ENCODE measurements around the gene GNA12. TPM values are rescaled to one million over a fixed set of nuclear protein-coding genes. Genes with fewer than 3 reads are reported as not detected.

Gene GNA12
- polyA plus RNA-seq, 1 of the 3 experiments (the other 2 are of a cell fraction) = 64.8 TPM

DNA sequence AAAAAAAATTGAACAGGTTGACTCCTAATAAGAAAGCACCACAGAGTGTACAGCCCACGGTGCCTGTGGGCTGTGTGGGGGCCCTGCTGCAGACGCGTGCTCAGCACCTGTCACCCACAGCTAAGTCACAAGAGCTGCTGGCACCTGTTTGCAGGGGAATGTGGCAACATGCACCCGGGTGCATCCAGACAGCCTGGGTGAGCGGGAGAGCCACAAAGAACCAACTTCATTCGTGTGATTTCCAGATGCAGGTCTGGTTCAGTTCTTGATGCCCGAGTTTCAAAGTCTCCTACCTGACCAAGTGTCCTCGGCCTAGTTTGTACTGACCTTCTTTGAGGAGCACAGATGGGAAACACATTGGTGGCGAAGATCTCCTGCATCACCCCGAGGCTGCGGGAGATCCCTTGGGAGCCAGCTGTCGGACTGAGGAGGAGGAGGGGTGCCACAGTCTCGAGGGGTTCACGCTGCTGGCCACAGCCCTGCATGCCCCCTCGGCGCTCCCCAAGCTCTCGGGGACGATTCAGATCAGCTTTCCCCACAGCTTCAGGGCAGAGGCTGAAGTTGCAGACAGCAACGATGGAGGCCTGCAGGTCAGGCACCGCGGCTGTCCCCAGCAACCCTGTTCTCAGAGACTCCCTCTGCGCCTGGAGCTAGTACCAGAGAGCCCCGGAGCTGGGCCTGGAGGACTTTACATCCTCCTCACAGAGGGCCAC is 120.8 kb downstream of the GNA12 start:
- 88% methylated on average over 20 of the region's 23 CpGs for WGBS (ENCODE audit: low lambda C conversion rate)
- no peak overlapping the region for H3K27ac ChIP-seq (ENCODE audit: low read depth in 2 of 2, low read length in 1 of 2)
- H3K4me2 ChIP-seq = no peak overlapping the region
- peaks cover 10 to 22% of the 10 kb centered on the region in 2 experiments for H3K36me3 ChIP-seq (replicated peaks in 1 of 2; ENCODE audit: control insufficient read depth in 1 of 2, insufficient read depth in 2 of 2, low read length in 1 of 2)
- H3K4me1 ChIP-seq (ENCODE audit: control insufficient read depth in 1 of 2, insufficient read depth in 2 of 2, low read depth in 1 of 2, low read length in 1 of 2) = peaks cover 0 to under 1% of the 10 kb centered on the region in 2 experiments; a peak in 1 of 4 replicates
- H3F3A ChIP-seq (replicated peaks; ENCODE audit: insufficient read depth) = no peaks in the 10 kb centered on the region
- no peaks in the 10 kb centered on the region for H4K20me1 ChIP-seq (ENCODE audit: insufficient read depth)
- POLR2A ChIA-PET = no interaction called here
- TF ChIP-seq RCOR1 (IDR thresholded peaks at IDR 0.05; ENCODE audit: low read length) = no peak
- TF ChIP-seq, protein P1, sequence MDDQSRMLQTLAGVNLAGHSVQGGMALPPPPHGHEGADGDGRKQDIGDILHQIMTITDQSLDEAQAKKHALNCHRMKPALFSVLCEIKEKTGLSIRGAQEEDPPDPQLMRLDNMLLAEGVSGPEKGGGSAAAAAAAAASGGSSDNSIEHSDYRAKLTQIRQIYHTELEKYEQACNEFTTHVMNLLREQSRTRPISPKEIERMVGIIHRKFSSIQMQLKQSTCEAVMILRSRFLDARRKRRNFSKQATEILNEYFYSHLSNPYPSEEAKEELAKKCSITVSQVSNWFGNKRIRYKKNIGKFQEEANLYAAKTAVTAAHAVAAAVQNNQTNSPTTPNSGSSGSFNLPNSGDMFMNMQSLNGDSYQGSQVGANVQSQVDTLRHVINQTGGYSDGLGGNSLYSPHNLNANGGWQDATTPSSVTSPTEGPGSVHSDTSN (IDR thresholded peaks at IDR 0.05) = no peak
- no peak for TF ChIP-seq ELF1 (IDR thresholded peaks at IDR 0.05)
- TF ChIP-seq, protein P2, sequence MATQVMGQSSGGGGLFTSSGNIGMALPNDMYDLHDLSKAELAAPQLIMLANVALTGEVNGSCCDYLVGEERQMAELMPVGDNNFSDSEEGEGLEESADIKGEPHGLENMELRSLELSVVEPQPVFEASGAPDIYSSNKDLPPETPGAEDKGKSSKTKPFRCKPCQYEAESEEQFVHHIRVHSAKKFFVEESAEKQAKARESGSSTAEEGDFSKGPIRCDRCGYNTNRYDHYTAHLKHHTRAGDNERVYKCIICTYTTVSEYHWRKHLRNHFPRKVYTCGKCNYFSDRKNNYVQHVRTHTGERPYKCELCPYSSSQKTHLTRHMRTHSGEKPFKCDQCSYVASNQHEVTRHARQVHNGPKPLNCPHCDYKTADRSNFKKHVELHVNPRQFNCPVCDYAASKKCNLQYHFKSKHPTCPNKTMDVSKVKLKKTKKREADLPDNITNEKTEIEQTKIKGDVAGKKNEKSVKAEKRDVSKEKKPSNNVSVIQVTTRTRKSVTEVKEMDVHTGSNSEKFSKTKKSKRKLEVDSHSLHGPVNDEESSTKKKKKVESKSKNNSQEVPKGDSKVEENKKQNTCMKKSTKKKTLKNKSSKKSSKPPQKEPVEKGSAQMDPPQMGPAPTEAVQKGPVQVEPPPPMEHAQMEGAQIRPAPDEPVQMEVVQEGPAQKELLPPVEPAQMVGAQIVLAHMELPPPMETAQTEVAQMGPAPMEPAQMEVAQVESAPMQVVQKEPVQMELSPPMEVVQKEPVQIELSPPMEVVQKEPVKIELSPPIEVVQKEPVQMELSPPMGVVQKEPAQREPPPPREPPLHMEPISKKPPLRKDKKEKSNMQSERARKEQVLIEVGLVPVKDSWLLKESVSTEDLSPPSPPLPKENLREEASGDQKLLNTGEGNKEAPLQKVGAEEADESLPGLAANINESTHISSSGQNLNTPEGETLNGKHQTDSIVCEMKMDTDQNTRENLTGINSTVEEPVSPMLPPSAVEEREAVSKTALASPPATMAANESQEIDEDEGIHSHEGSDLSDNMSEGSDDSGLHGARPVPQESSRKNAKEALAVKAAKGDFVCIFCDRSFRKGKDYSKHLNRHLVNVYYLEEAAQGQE (IDR thresholded peaks at IDR 0.05; ENCODE audit: low read depth, low read length) = no peak
- TF ChIP-seq MXI1 (IDR thresholded peaks at IDR 0.05; ENCODE audit: low read depth, low read length) = no peak
- TF ChIP-seq FOXM1 (IDR thresholded peaks at IDR 0.05; ENCODE audit: low read depth) = no peak
- TF ChIP-seq GABPA (IDR thresholded peaks at IDR 0.05; ENCODE audit: low read depth) = no peak
- TF ChIP-seq GATA2 (CRISPR knock-in tag; IDR thresholded peaks at IDR 0.05) = no peak
- no peak for TF ChIP-seq TCF12 (IDR thresholded peaks at IDR 0.05)
- TF ChIP-seq EZH2phosphoT487 (IDR thresholded peaks at IDR 0.05; ENCODE audit: borderline replicate concordance, low read depth) = no peak
- TF ChIP-seq, protein P3, sequence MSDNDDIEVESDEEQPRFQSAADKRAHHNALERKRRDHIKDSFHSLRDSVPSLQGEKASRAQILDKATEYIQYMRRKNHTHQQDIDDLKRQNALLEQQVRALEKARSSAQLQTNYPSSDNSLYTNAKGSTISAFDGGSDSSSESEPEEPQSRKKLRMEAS (IDR thresholded peaks at IDR 0.05; ENCODE audit: low read depth) = no peak
- TF ChIP-seq, protein P4, sequence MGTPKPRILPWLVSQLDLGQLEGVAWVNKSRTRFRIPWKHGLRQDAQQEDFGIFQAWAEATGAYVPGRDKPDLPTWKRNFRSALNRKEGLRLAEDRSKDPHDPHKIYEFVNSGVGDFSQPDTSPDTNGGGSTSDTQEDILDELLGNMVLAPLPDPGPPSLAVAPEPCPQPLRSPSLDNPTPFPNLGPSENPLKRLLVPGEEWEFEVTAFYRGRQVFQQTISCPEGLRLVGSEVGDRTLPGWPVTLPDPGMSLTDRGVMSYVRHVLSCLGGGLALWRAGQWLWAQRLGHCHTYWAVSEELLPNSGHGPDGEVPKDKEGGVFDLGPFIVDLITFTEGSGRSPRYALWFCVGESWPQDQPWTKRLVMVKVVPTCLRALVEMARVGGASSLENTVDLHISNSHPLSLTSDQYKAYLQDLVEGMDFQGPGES (IDR thresholded peaks at IDR 0.05; ENCODE audit: low read depth, low read length) = no peak
- TF ChIP-seq YY1 (IDR thresholded peaks at IDR 0.05; ENCODE audit: low read depth) = no peak
- no peak for TF ChIP-seq SIN3A (IDR thresholded peaks at IDR 0.05; ENCODE audit: borderline replicate concordance, low read depth, low read length)
- TF ChIP-seq, protein P5, sequence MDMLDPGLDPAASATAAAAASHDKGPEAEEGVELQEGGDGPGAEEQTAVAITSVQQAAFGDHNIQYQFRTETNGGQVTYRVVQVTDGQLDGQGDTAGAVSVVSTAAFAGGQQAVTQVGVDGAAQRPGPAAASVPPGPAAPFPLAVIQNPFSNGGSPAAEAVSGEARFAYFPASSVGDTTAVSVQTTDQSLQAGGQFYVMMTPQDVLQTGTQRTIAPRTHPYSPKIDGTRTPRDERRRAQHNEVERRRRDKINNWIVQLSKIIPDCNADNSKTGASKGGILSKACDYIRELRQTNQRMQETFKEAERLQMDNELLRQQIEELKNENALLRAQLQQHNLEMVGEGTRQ (IDR thresholded peaks at IDR 0.05; ENCODE audit: borderline replicate concordance, low read depth, low read length) = no peak
- no peak for TF ChIP-seq EP300 (IDR thresholded peaks at IDR 0.05; ENCODE audit: borderline replicate concordance in 1 of 2, low read depth in 1 of 2, low read length in 1 of 2)
- TF ChIP-seq, protein P6, sequence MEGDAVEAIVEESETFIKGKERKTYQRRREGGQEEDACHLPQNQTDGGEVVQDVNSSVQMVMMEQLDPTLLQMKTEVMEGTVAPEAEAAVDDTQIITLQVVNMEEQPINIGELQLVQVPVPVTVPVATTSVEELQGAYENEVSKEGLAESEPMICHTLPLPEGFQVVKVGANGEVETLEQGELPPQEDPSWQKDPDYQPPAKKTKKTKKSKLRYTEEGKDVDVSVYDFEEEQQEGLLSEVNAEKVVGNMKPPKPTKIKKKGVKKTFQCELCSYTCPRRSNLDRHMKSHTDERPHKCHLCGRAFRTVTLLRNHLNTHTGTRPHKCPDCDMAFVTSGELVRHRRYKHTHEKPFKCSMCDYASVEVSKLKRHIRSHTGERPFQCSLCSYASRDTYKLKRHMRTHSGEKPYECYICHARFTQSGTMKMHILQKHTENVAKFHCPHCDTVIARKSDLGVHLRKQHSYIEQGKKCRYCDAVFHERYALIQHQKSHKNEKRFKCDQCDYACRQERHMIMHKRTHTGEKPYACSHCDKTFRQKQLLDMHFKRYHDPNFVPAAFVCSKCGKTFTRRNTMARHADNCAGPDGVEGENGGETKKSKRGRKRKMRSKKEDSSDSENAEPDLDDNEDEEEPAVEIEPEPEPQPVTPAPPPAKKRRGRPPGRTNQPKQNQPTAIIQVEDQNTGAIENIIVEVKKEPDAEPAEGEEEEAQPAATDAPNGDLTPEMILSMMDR (IDR thresholded peaks at IDR 0.05) = no peak
- no peak overlapping the region for H3K4me3 ChIP-seq (ENCODE audit: low read depth in 2 of 2, low read length in 1 of 2)
- no peaks in the 10 kb centered on the region for H3K27me3 ChIP-seq (ENCODE audit: insufficient read depth)
- no peak overlapping the region for H3K9ac ChIP-seq
- CTCF ChIA-PET = interaction anchor here (1.1 kb wide), 2 partner anchors 11 to 37 kb away, joined by 3 to 4 read pairs; no protein-coding TSS in a partner anchor
- no peak for DNase-seq
- H3K9me2 ChIP-seq = no peaks in the 10 kb centered on the region
- H3K79me2 ChIP-seq (ENCODE audit: insufficient read depth) = peaks cover 9% of the 10 kb centered on the region; the same call in 1 of the 2 replicates
- H3K9me3 ChIP-seq = no peaks in the 10 kb centered on the region
- no peak overlapping the region for H2AFZ ChIP-seq (ENCODE audit: low read depth)
